GM19043 (cell line): ENCODE measurements around the gene DRAXIN.

Experiments used
- ATAC-seq: cut with Tn5 transposase; IDR thresholded peaks from one replicate; pipeline ENCODE4 v1.9.1; 2021; ENCODE audit warnings: low read depth; ENCODE audit not compliant: unreplicated experiment

Gene DRAXIN

GRCh38 chr1:11682799-11683198, 8.7 kb upstream of the DRAXIN start:
- no peak for ATAC-seq

DNA sequence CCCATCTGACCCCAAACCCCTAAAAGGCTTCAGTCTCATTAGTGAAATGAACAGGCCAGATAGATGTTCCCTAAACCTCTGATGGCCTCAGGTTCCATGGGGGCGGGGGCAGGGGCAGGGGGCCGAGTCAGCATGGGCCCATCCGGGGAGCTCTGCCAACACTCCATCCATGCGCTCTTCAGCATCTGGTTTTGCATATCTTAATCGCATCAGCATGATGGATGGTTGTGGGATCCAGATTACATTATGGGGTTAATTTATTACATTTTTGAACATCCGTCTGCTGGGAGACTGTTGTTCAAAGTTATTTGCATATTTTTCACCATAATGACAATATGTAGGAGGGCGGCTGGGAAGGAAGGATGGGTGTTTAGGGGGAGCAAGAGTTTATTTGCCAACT, 7.4 kb upstream of the DRAXIN start:
- no peak for ATAC-seq

- ATAC-seq: no peak
Observed at GRCh38 chr1:11685210-11685752, 6.2 kb upstream of the DRAXIN start.

GRCh38 chr1:11688506-11688905, 3.0 kb upstream of the DRAXIN start:
- no peak for ATAC-seq

GRCh38 chr1:11690397-11691301, 861 bp upstream of the DRAXIN start:
- no peak for ATAC-seq

GRCh38 chr1:11691928-11692711, 610 bp downstream of the DRAXIN start:
- ATAC-seq: no peak

- ATAC-seq: no peak
Observed at GRCh38 chr1:11693024-11693590, 1.6 kb downstream of the DRAXIN start.

DNA sequence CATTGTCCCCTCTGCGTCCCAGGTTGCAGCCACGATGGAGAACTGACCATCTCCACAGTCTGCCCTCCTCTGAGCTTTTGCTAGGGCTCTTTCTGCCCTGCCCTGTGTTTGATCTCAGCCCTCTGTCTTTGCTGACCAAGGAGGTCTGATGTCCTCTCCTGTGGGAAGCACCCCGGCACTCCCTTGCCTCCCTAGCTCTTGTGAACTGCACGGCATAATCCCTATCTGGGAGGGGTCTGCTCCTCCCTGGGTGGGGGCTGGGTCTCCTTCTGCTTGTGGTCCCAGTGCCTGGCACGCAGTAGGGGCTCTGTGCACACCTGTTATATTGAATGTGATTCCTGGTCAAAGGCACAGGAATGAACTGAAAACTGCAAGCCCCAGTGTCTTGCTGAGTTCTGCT, 2.4 kb downstream of the DRAXIN start:
- ATAC-seq: no peak

DNA sequence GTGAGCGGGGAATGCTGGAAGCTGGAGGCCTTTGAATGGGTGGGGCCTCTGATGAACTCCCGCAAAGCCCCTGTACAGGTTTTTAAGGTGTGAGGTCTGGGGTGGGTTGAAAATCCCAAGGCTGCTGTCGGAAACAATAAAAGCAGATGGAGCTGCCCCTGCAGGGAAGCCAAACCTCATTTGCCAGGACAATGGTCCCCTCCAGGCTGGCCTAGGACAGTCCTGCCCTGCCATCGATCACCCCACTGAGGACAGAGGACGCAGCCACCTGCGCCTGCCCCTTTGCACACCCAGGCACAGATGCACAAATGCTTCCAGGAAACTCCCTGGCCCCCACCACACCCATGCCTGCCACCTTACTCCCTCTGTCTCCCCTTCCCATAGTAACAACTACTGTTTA, 4.4 kb downstream of the DRAXIN start:
- no peak for ATAC-seq

DNA sequence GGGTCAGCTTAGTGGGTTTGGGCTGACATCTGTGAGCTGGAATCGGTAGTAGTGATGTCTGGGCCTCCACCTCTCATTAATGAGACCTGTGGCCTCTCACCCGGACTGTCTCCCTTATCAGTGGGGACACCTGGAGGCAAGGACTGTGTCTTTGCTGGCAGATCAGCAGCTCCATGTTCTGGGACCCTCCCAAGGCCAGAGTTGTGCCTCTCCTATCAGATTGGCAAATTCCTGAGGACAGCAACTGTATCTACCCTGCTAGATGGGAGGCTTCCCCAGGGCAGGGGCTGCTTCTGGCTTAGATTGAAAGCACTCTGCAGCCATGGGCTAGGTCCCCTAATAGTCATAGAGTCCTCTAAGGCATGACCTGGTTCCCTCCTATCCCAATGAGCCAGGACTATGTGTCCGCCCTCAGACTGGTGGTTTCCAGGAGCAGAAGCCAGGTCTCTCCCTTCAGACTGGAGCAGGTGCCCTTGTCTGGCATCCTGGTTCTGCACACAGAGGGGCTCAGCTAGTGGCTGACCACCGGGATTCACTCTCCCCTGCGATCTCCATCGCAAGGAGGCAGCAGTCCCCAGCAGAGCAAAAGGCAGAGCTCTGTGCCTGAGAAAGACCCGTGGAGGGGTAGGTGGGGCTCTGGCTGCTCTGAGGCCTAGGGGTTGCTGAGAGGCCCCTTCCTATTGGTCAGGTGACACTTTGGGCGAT, 5.8 kb downstream of the DRAXIN start:
- no peak for ATAC-seq

GRCh38 chr1:11697893-11698210, 6.3 kb downstream of the DRAXIN start:
- no peak for ATAC-seq

GRCh38 chr1:11700601-11701467, 9.3 kb downstream of the DRAXIN start:
- no peak for ATAC-seq

DNA sequence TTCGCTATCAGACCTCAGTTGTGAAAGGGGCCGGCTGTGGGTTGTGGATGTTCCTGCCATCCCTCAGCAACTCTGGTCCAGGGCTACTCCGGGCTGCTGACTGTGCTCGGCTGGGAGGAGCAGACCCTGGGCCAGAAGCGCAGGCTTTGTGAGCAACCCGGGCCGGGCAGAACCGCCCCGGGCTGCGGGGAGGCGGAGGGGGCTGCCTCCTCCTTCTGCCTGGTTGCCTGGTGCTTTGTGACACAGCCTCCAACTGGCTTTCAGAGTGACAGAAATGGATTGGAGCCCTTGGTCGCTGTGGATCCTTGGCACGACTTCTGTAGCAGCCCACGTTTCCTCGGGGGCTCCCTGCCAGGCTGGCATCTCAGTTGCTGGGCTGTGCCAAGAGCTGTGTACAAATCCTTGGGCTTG, 10.0 kb downstream of the DRAXIN start:
- no peak for ATAC-seq

GRCh38 chr1:11701981-11702803, 10.7 kb downstream of the DRAXIN start:
- ATAC-seq: no peak

GRCh38 chr1:11703357-11704193, 12.1 kb downstream of the DRAXIN start:
- ATAC-seq: no peak

DNA sequence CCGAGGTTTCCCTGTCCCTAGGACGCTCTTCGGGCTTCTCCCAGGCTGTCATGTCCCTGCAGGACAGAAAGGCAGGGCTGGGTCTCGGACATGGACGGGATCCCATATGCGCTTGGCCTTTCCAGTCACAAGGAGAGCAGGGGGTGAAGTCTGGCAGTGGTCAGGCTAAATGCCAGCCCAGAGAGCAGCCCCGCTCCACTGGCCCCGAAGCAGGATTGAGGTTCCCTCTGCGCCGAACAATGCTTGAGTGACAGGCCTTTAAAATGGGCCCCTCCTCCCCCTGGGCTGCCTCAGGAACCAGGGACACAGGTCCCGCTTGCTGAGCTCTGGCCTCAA, 12.7 kb downstream of the DRAXIN start:
- no peak for ATAC-seq

DNA sequence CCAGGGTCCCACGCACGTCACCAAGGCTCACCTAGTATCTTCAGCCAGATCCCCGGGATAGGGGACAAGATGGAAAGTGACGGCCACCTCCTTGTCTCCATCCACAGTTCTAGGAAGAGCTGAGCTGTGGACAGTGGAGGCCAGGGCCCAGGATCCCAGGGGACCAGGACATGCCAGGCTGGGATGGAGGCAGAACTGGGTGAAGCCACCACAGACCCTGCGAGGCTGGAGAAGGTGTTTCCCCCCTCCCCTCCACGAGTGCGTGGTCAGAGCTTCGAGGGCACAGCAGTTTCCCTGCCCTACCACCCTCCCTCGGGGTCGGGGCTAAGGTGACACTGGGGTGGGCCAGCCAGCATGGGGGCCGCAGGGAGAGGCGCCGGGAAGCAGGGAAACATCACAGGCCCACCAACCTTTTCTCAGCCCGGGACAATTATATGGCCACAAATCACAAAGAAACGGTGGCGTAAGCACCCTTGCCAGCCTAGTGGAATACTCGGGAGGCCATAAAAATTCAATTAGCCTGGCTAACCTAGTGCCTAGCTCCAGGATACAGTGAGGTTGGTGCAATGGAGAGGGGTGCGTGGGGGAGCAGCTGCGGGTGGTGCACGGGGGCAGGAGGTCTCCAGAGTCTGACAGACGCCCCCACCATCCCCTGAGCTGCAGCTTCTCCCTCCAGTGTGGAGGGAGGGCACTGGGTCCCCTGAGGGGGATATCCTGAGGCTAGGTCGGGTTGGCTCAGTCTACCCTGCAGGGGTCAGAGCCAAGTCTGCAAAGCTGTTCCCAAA, 13.4 kb downstream of the DRAXIN start:
- ATAC-seq: no peak
